Measurements from ENCODE around the gene CPNE9.

Gene CPNE9

DNA sequence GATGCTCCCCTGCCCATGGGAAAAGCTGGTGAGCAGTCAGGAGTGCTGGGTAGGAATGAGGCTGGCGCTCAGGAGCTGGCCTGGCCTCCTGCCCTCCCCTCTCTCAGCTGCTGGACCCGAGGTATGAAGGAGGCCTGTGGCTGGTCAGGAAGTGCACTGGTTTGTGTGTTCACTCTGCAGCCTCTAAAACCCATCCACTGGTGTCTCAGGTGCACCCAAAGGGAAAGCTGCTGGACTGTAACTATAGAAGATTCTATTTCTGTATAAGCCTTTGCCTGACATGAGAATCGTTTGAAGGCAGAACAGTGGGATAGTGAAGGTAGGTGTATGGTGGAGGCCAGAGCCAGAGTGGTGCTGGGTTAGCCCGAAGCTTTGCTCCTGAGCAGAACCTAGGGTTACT lies 5.7 kb upstream of the CPNE9 start:
- Histone ChIP-seq H3K27ac (ENCODE audit: low read length) (no peak overlapping the region), H3K4me3 (ENCODE audit: low read length) (no peak overlapping the region), H3K36me3 (ENCODE audit: control insufficient read depth, insufficient read depth, low read length) (peaks cover 5% of the 10 kb centered on the region; the same call in 1 of the 2 replicates), H3K27me3 (ENCODE audit: control insufficient read depth, insufficient read depth, low read length) (peaks cover under 1% of the 10 kb centered on the region; the same call in 1 of the 2 replicates), H3K9me3 (ENCODE audit: control insufficient read depth, insufficient read depth, low read length) (no peaks in the 10 kb centered on the region), H3K4me1 (ENCODE audit: control insufficient read depth, insufficient read depth, low read length) (no peaks in the 10 kb centered on the region)
- DNase-seq (ENCODE audit: low read depth, low spot score): no peak
- no CpG with 5 or more reads among the region's 4 CpGs for WGBS (ENCODE audit: insufficient coverage, insufficient read length)

DNA sequence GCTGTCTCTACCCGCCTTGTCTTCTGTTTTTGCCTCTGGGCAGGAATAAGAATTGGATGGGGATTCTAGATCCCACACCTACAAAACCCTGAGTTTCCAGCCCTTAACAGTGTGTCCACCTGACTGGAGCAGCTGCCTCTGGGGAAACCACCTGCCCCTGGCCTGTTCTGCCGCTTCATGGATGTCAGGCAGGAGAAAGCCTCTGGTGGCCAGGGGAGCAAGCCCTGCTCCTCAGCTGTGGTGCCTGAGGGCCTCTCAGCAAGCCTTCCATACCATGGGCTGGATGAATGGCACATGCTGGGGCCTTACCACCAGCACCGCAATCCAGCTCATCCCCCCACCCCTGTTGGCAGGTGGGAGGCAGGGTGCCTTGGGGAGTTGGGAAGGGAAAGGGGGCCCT lies 5.3 kb upstream of the CPNE9 start:
- peaks cover 4% of the 10 kb centered on the region; the same call in 1 of the 2 replicates for H3K27me3 ChIP-seq (ENCODE audit: control insufficient read depth, insufficient read depth, low read length)
- H3K36me3 ChIP-seq (ENCODE audit: control insufficient read depth, insufficient read depth, low read length): peaks cover 5% of the 10 kb centered on the region; the same call in 1 of the 2 replicates

DNA sequence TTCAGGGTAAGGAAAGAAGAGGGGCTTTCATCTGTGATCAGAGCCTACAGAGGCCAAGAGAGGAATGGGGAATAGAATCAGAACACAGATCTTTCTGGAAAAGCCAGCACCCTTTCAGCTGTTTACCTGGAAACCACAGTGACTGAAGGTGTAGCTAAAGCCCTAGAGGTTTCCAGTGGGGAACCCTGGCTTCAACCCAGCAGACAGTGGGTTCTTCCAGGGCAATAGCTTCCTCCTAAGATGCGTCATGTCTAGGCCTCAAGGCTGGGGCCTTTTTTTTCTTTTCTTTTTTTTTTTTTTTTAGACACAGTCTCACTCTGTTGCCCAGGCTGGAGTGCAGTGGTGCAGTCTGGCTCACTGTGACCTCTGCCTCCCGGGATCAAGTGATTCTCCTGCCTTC lies 3.1 kb upstream of the CPNE9 start:
- peaks cover 5% of the 10 kb centered on the region; the same call in 1 of the 2 replicates for H3K27me3 ChIP-seq (ENCODE audit: control insufficient read depth, insufficient read depth, low read length)
- H3K9me3 ChIP-seq (ENCODE audit: control insufficient read depth, insufficient read depth, low read length): no peaks in the 10 kb centered on the region
- no CpG with 5 or more reads among the region's 2 CpGs for WGBS (ENCODE audit: insufficient coverage, insufficient read length)
- 0 out of 2 replicates have a peak, but pooled peaks cover 1% of the 10 kb centered on the region for H3K4me1 ChIP-seq (ENCODE audit: control insufficient read depth, insufficient read depth, low read length)
- no peak overlapping the region for H3K27ac ChIP-seq (ENCODE audit: low read length)
- no peak for DNase-seq (ENCODE audit: low read depth, low spot score)
- peaks cover 3% of the 10 kb centered on the region; the same call in 1 of the 2 replicates for H3K36me3 ChIP-seq (ENCODE audit: control insufficient read depth, insufficient read depth, low read length)
- H3K4me3 ChIP-seq (ENCODE audit: low read length): no peak overlapping the region

More for the DNA sequence above, 5.3 kb upstream of the CPNE9 start:
- Histone ChIP-seq H3K4me3 (ENCODE audit: low read length) (no peak overlapping the region), H3K9me3 (ENCODE audit: control insufficient read depth, insufficient read depth, low read length) (no peaks in the 10 kb centered on the region), H3K27ac (ENCODE audit: low read length) (no peak overlapping the region), H3K4me1 (ENCODE audit: control insufficient read depth, insufficient read depth, low read length) (no peaks in the 10 kb centered on the region)
- no CpG with 5 or more reads among the region's 3 CpGs for WGBS (ENCODE audit: insufficient coverage, insufficient read length)
- no peak for DNase-seq (ENCODE audit: low read depth, low spot score)

DNA sequence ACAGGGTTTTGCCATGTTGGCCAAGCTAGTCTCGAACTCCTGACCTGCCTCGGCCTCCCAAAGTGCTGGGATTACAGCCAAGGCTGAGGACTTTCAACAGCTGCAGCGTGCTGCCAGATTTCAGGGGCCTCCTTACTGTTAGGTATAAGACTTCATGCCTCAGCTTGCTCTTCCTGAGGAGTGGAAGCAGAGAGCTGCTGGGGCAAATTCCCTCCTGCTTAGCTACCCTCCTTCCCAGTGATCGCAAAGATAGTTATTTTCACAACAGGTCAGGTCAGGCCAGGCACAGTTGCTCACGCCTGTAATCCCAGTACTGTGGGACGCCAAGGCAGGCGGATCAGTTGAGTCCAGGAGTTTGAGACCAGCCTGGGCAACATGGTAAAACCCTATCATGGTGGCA lies 2.6 kb upstream of the CPNE9 start:
- Histone ChIP-seq H3K4me1 (ENCODE audit: control insufficient read depth, insufficient read depth, low read length) (0 out of 2 replicates have a peak, but pooled peaks cover 1% of the 10 kb centered on the region), H3K27me3 (ENCODE audit: control insufficient read depth, insufficient read depth, low read length) (peaks cover 5% of the 10 kb centered on the region; the same call in 1 of the 2 replicates), H3K4me3 (ENCODE audit: low read length) (no peak overlapping the region), H3K27ac (ENCODE audit: low read length) (no peak overlapping the region), H3K36me3 (ENCODE audit: control insufficient read depth, insufficient read depth, low read length) (peaks cover 3% of the 10 kb centered on the region; the same call in 1 of the 2 replicates), H3K9me3 (ENCODE audit: control insufficient read depth, insufficient read depth, low read length) (no peaks in the 10 kb centered on the region)
- DNase-seq (ENCODE audit: low read depth, low spot score): no peak
- WGBS (ENCODE audit: insufficient coverage, insufficient read length): no CpG with 5 or more reads among the region's 7 CpGs

DNA sequence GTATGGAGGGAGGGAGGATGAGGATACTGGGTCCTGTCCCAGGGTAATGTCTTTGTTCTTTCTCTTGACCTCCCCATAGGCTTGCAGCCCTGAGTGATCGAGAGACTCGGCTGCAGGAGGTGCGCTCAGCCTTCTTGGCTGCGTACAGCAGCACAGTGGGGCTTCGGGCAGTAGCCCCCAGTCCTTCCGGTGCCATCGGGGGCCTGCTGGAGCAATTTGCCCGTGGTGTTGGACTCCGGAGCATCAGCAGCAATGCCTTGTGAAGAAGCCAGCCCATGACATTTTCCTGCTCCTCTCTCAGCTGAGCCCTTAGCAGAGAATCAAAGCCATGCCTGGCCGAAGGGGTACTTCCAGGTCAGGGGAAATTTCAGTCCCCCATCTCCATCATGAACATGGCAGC lies 1.9 kb upstream of the CPNE9 start:
- Histone ChIP-seq H3K36me3 (ENCODE audit: control insufficient read depth, insufficient read depth, low read length) (peaks cover 3% of the 10 kb centered on the region; the same call in 1 of the 2 replicates), H3K9me3 (ENCODE audit: control insufficient read depth, insufficient read depth, low read length) (no peaks in the 10 kb centered on the region), H3K27me3 (ENCODE audit: control insufficient read depth, insufficient read depth, low read length) (peaks cover 5% of the 10 kb centered on the region; the same call in 1 of the 2 replicates), H3K27ac (ENCODE audit: low read length) (no peak overlapping the region), H3K4me3 (ENCODE audit: low read length) (no peak overlapping the region), H3K4me1 (ENCODE audit: control insufficient read depth, insufficient read depth, low read length) (0 out of 2 replicates have a peak, but pooled peaks cover 1% of the 10 kb centered on the region)
- no CpG with 5 or more reads among the region's 10 CpGs for WGBS (ENCODE audit: insufficient coverage, insufficient read length)
- no peak for DNase-seq (ENCODE audit: low read depth, low spot score)

DNA sequence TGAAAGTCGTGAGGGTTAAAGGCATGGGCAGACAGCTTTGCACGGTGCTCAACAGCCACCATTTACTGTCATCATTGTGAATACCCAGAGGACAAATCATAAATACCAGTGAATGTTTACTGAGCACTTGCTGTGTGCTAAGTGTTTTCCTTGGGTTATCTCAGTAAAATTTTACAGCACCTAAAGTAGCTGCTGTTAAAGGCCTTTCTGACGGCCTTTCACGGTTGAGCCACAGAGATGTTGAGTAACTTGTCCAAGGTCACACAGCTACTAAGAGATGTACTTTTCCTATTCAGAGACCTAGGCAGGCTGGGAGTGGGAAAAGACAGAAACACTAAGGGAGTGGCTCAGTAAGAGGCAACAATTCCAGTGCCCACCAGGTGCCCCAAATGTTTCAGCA lies 393 bp upstream of the CPNE9 start:
- no peak overlapping the region for H3K27ac ChIP-seq (ENCODE audit: low read length)
- 0 out of 2 replicates have a peak, but pooled peaks cover 1% of the 10 kb centered on the region for H3K4me1 ChIP-seq (ENCODE audit: control insufficient read depth, insufficient read depth, low read length)
- H3K4me3 ChIP-seq (ENCODE audit: low read length): no peak overlapping the region
- no CpG with 5 or more reads among the region's 4 CpGs for WGBS (ENCODE audit: insufficient coverage, insufficient read length)
- no peaks in the 10 kb centered on the region for H3K9me3 ChIP-seq (ENCODE audit: control insufficient read depth, insufficient read depth, low read length)
- no peak for DNase-seq (ENCODE audit: low read depth, low spot score)
- H3K27me3 ChIP-seq (ENCODE audit: control insufficient read depth, insufficient read depth, low read length): peaks cover 5% of the 10 kb centered on the region; the same call in 1 of the 2 replicates
- no peaks in the 10 kb centered on the region for H3K36me3 ChIP-seq (ENCODE audit: control insufficient read depth, insufficient read depth, low read length)

DNA sequence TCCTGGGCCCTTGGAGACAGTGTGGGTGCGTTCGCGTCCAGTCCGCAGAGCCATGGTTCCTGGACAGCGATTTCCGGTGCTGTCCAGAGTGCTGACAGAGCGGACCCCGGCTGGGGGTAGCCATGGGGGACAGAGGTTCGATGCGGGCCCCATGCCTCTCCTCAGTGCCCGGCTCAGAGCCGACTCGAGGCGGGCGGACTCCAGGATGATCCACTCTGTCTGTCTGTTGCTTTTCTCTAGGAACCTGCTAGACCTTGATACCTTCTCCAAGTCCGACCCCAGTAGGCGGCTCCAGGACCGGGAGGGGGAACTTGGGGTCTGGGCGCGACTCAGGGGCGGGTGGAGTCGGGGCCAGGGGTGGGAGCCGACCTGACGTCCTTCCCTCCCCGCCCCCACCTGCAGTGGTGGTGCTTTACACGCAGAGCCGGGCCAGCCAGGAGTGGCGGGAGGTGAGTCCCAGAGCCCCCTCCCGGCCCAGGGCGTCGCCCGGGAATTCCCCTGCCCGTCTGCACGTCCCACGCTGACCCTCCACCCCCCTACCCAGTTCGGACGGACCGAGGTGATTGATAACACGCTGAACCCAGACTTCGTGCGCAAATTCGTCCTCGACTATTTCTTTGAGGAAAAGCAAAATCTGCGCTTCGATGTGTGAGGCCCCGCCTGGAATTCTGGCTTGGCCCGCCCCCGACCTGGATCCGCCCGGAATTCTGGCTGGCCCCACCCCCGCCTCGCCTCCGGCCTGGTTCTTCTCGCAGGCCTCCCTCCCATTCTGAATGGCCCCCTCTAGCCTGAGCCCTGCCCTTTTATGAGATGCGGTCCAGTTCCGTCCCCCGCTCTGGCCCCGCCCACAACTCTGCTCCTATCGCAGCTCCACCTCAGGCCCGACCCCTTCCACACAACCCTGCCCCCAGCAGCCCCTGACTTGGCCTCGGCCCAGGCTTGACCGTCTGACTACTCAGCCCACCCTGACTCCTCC lies 1.0 kb downstream of the CPNE9 start:
- Histone ChIP-seq H3K27ac (ENCODE audit: low read length) (no peak overlapping the region), H3K27me3 (ENCODE audit: control insufficient read depth, insufficient read depth, low read length) (peaks cover 5% of the 10 kb centered on the region; the same call in 1 of the 2 replicates), H3K4me1 (ENCODE audit: control insufficient read depth, insufficient read depth, low read length) (0 out of 2 replicates have a peak, but pooled peaks cover 1% of the 10 kb centered on the region), H3K9me3 (ENCODE audit: control insufficient read depth, insufficient read depth, low read length) (no peaks in the 10 kb centered on the region), H3K36me3 (ENCODE audit: control insufficient read depth, insufficient read depth, low read length) (no peaks in the 10 kb centered on the region), H3K4me3 (ENCODE audit: low read length) (peak overlapping the region; percentile 54; the same call in 1 of the 2 replicates)
- DNase-seq (ENCODE audit: low read depth, low spot score): peak; percentile 92
- no CpG with 5 or more reads among the region's 62 CpGs for WGBS (ENCODE audit: insufficient coverage, insufficient read length)

DNA sequence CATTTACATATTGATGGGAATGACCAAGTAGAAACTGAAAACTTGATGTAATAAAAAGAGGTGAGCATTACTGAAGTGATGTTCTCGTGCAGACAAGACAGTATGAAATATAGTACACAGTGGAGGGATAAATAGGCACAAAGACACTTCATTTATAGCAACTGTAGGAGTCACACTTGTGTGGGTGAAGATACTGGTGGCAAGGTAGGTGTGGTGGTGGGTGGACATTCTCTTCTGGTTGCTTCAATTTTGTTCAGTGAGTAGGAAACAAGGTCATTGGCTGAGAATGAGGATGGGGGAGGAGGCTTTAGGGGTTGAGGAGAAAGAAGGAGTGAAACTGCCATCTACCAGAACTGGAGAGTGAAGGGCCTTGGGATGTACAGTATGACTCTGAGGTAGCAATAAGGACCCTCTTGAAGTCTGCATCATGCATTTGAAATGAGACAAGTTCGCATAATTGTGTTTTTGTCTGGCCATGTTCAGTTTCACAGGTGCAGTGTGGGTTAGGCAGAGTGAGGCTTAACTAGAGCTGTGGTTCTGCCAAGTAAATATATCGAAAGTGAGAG lies 6.6 kb downstream of the CPNE9 start:
- WGBS (ENCODE audit: insufficient coverage, insufficient read length): no CpG with 5 or more reads among the region's 3 CpGs
- Histone ChIP-seq H3K4me1 (ENCODE audit: control insufficient read depth, insufficient read depth, low read length) (no peaks in the 10 kb centered on the region), H3K27ac (ENCODE audit: low read length) (no peak overlapping the region), H3K9me3 (ENCODE audit: control insufficient read depth, insufficient read depth, low read length) (no peaks in the 10 kb centered on the region), H3K36me3 (ENCODE audit: control insufficient read depth, insufficient read depth, low read length) (no peaks in the 10 kb centered on the region), H3K27me3 (ENCODE audit: control insufficient read depth, insufficient read depth, low read length) (no peaks in the 10 kb centered on the region), H3K4me3 (ENCODE audit: low read length) (no peak overlapping the region)
- DNase-seq (ENCODE audit: low read depth, low spot score): no peak

DNA sequence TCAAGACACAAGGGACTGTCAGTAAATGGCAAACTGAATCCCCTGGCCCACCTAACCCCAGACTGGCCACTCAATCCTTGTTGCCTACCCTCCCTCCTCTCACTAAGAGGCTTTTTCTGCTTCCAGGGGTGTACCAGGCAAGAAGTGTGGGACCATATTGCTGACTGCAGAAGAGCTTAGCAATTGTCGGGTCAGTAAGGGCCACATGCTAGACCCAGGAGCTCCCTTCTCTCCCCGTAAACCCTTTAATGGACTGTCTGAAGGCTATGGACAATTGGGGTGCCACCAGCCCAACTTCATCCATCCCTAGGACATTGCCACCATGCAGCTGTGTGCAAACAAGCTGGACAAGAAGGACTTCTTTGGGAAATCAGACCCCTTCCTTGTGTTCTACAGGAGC lies 8.8 kb downstream of the CPNE9 start:
- no peaks in the 10 kb centered on the region for H3K27me3 ChIP-seq (ENCODE audit: control insufficient read depth, insufficient read depth, low read length)
- H3K27ac ChIP-seq (ENCODE audit: low read length): no peak overlapping the region
- no peak for DNase-seq (ENCODE audit: low read depth, low spot score)
- WGBS (ENCODE audit: insufficient coverage, insufficient read length): no CpG with 5 or more reads among the region's 2 CpGs
- H3K4me1 ChIP-seq (ENCODE audit: control insufficient read depth, insufficient read depth, low read length): no peaks in the 10 kb centered on the region
- H3K4me3 ChIP-seq (ENCODE audit: low read length): no peak overlapping the region
- no peaks in the 10 kb centered on the region for H3K9me3 ChIP-seq (ENCODE audit: control insufficient read depth, insufficient read depth, low read length)
- no peaks in the 10 kb centered on the region for H3K36me3 ChIP-seq (ENCODE audit: control insufficient read depth, insufficient read depth, low read length)

DNA sequence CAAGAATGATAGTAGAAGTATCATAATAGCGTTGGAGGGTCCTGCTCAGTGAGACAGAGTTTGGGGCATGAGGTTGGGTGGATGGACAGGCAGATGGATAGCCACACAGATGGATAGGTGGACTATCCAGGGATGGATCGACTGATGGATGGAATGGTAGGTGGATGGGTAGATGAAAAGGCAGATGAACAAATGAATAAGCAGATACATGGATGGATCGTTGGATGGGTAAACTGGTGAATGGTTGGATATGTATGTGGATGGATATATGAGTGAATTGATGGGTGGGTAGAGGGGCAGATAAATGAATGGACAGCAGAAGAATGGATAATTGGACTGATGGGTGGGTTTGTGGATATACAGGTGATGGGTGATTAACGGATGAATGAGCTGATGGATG lies 9.5 kb downstream of the CPNE9 start:
- Histone ChIP-seq H3K4me1 (ENCODE audit: control insufficient read depth, insufficient read depth, low read length) (no peaks in the 10 kb centered on the region), H3K9me3 (ENCODE audit: control insufficient read depth, insufficient read depth, low read length) (no peaks in the 10 kb centered on the region), H3K4me3 (ENCODE audit: low read length) (no peak overlapping the region), H3K36me3 (ENCODE audit: control insufficient read depth, insufficient read depth, low read length) (no peaks in the 10 kb centered on the region), H3K27me3 (ENCODE audit: control insufficient read depth, insufficient read depth, low read length) (no peaks in the 10 kb centered on the region), H3K27ac (ENCODE audit: low read length) (no peak overlapping the region)
- no peak for DNase-seq (ENCODE audit: low read depth, low spot score)
- WGBS (ENCODE audit: insufficient coverage, insufficient read length): 100% methylated on average over 2 of the region's 4 CpGs
